Loucy (cell line): ENCODE data around the gene GOLGA1.

Experiments
- H2AFZ ChIP-seq: fragments of 200-600 bp; sonication (generic); 2 replicates; pipeline ENCODE4 v1.6.0; 2016; ENCODE audit warnings: antibody characterized with exemption, mild to moderate bottlenecking, low read length, moderate library complexity
- H3F3A ChIP-seq: fragments of 200-600 bp; 2 replicates; pipeline ENCODE4 v1.6.0; 2016; ENCODE audit warnings: antibody characterized with exemption, low read depth, mild to moderate bottlenecking
- H3K27me3 ChIP-seq: fragments of 200-600 bp; sonication (generic); 2 replicates; pipeline ENCODE4 v1.6.1; 2014; ENCODE audit warnings: low read length, mild to moderate bottlenecking; ENCODE audit not compliant: insufficient read depth, poor library complexity, severe bottlenecking
- H3K36me3 ChIP-seq: fragments of 200-600 bp; sonication (generic); 2 replicates; pipeline ENCODE4 v1.6.1; 2016; ENCODE audit warnings: low read length; ENCODE audit not compliant: insufficient read depth
- H3K4me1 ChIP-seq: fragments of 200-600 bp; sonication (generic); 2 replicates; pipeline ENCODE4 v1.5.1; 2014; ENCODE audit warnings: low read length, mild to moderate bottlenecking; ENCODE audit not compliant: insufficient read depth, poor library complexity, severe bottlenecking
- H3K4me2 ChIP-seq: fragments of 200-600 bp; sonication (generic); 2 replicates; pipeline ENCODE4 v1.6.0; 2014; ENCODE audit warnings: antibody characterized with exemption, low read length, low read depth, mild to moderate bottlenecking; ENCODE audit not compliant: poor library complexity, severe bottlenecking
- H3K4me3 ChIP-seq: fragments of 200-600 bp; sonication (generic); 2 replicates; pipeline ENCODE4 v1.5.1; 2014; ENCODE audit warnings: low read length, mild to moderate bottlenecking, mixed read lengths; ENCODE audit not compliant: poor library complexity, severe bottlenecking
- H3K79me2 ChIP-seq: fragments of 200-600 bp; sonication (generic); 2 replicates; pipeline ENCODE4 v1.6.1; 2014; ENCODE audit warnings: low read length; ENCODE audit not compliant: insufficient read depth
- H3K9ac ChIP-seq: fragments of 200-600 bp; sonication (generic); 2 replicates; pipeline ENCODE4 v1.6.0; 2014; ENCODE audit warnings: mild to moderate bottlenecking, low read depth, low read length, moderate library complexity; ENCODE audit not compliant: poor library complexity, severe bottlenecking
- H3K9me2 ChIP-seq: fragments of 200-600 bp; sonication (generic); replicated peaks from 2 replicates; pipeline ENCODE4 v1.6.1; 2016; ENCODE audit warnings: low read depth, low read length, mixed read lengths
- H3K9me3 ChIP-seq: fragments of 200-600 bp; sonication (generic); 2 replicates; pipeline ENCODE4 v1.6.1; 2014; ENCODE audit warnings: mild to moderate bottlenecking, antibody characterized with exemption, low read length, low read depth; ENCODE audit not compliant: insufficient read depth
- H4K20me1 ChIP-seq: fragments of 200-600 bp; sonication (generic); 2 replicates; pipeline ENCODE4 v1.6.0; 2014; ENCODE audit warnings: antibody characterized with exemption, low read length, mild to moderate bottlenecking; ENCODE audit not compliant: insufficient read depth, poor library complexity, severe bottlenecking
- CTCF ChIP-seq: fragments of 200-600 bp; sonication (generic); conservative IDR thresholded peaks from 2 replicates; pipeline ENCODE4 v1.5.1; 2014; ENCODE audit warnings: mild to moderate bottlenecking, antibody characterized with exemption, low read length
- EZH2phosphoT487 ChIP-seq: fragments of 200-600 bp; IDR thresholded peaks from 2 replicates; pipeline ENCODE4 v1.6.1; 2018; ENCODE audit warnings: antibody characterized with exemption, mild to moderate bottlenecking, moderate library complexity, borderline replicate concordance

Gene GOLGA1

GRCh38 chr9:124879226-124879625 is 61.7 kb downstream of the GOLGA1 start:
- Histone ChIP-seq H3K9me2 (no peaks in the 10 kb centered on the region), H3K36me3 (peaks cover 71% of the 10 kb centered on the region; the same call in 1 of the 2 replicates), H3K4me2 (no peak overlapping the region), H3K27me3 (no peaks in the 10 kb centered on the region), H2AFZ (no peak overlapping the region), H3K79me2 (peaks cover 17% of the 10 kb centered on the region), H3K4me1 (no peaks in the 10 kb centered on the region), H3F3A (peaks cover 2% of the 10 kb centered on the region; the same call in 1 of the 2 replicates), H3K4me3 (no peak overlapping the region), H3K9me3 (no peaks in the 10 kb centered on the region), H3K9ac (no peak overlapping the region), H4K20me1 (peaks cover 20% of the 10 kb centered on the region)
- TF ChIP-seq EZH2phosphoT487 (no peak), CTCF (no peak)

GRCh38 chr9:124878518-124878917 is 62.4 kb downstream of the GOLGA1 start:
- Histone ChIP-seq H3K9ac (no peak overlapping the region), H3K9me3 (no peaks in the 10 kb centered on the region), H3K36me3 (peaks cover 78% of the 10 kb centered on the region; the same call in 1 of the 2 replicates), H4K20me1 (peaks cover 25% of the 10 kb centered on the region), H2AFZ (no peak overlapping the region), H3F3A (peaks cover 2% of the 10 kb centered on the region; the same call in 1 of the 2 replicates), H3K4me3 (no peak overlapping the region), H3K27me3 (no peaks in the 10 kb centered on the region), H3K4me1 (peaks cover 3% of the 10 kb centered on the region), H3K9me2 (no peaks in the 10 kb centered on the region), H3K4me2 (no peak overlapping the region), H3K79me2 (peaks cover 24% of the 10 kb centered on the region)
- TF ChIP-seq CTCF: no peak
- TF ChIP-seq EZH2phosphoT487: no peak

- Histone ChIP-seq H4K20me1 (peaks cover 30% of the 10 kb centered on the region), H2AFZ (no peak overlapping the region), H3F3A (peaks cover 2% of the 10 kb centered on the region; the same call in 1 of the 2 replicates), H3K9ac (no peak overlapping the region), H3K9me3 (no peaks in the 10 kb centered on the region), H3K79me2 (peaks cover 29% of the 10 kb centered on the region), H3K9me2 (no peaks in the 10 kb centered on the region), H3K4me1 (peaks cover 7% of the 10 kb centered on the region), H3K4me2 (no peak overlapping the region), H3K36me3 (peaks cover 83% of the 10 kb centered on the region; the same call in 1 of the 2 replicates), H3K27me3 (no peaks in the 10 kb centered on the region), H3K4me3 (no peak overlapping the region)
- TF ChIP-seq EZH2phosphoT487 (no peak), CTCF (no peak)
Measured at GRCh38 chr9:124878021-124878420, 62.9 kb downstream of the GOLGA1 start.
